HepG2 (cell line): ENCODE data around the gene SLC4A7. TPM values are rescaled to one million over a fixed set of nuclear protein-coding genes. Genes with fewer than 3 reads are reported as not detected.

ENCODE experiments used
- ATAC-seq: fragments of 200-7000 bp; cut with Tn5 transposase; 3 replicates; pipeline ENCODE4 v1.9.1; 2020; ENCODE audit warnings: mild to moderate bottlenecking, moderate library complexity
- BruUV-seq: library from RNA; stranded (reverse); fragments of 400-500 nt; replicated peaks from 2 replicates; lab custom pipeline; 2021; lab: Mats Ljungman, UMichigan
- CTCF ChIA-PET: fragments of 300-600 bp; formaldehyde crosslinking; extraction: SDS; loops from one replicate; lab custom pipeline; 2021; ENCODE audit warnings: low total read pairs, inconsistent platforms, low intra/inter-chr PET ratio; lab: Yijun Ruan, JAX
- POLR2A ChIA-PET: fragments of 350-600 bp; sonication (Branson Sonifier 250); formaldehyde crosslinking; loops from one replicate; lab custom pipeline; 2020; ENCODE audit warnings: antibody characterized with exemption, inconsistent platforms; lab: Yijun Ruan, JAX
- DNase-seq: peaks from one replicate; pipeline ENCODE4 v3.0.0-alpha.2; 2015; ENCODE audit warnings: low spot score
- FAIRE-seq: peaks from 3 replicates; lab custom pipeline; 2011; peaks lifted over from hg19 to GRCh38; lab: Jason Lieb, UNC
- H2AFZ ChIP-seq: one replicate; pipeline ENCODE4 v1.6.1; 2011; ENCODE audit warnings: low read length, inconsistent platforms
- H3K27ac ChIP-seq: fragments of 300-600 bp; 3 replicates; pipeline ENCODE4 v1.8.0; 2011; ENCODE audit warnings: mixed run types, mild to moderate bottlenecking, mixed read lengths, low read length, inconsistent platforms; ENCODE audit not compliant: insufficient read depth; ENCODE audit errors: extremely low read length
- H3K27me3 ChIP-seq, 2 experiments: fragments of 200-600 bp in 1 of 2; 2 replicates in 1 of 2; 3 replicates in 1 of 2; pipeline versions ENCODE4 v1.6.0 to v1.8.0; 2011; ENCODE audit warnings: low read length in 2 of 2, mild to moderate bottlenecking in 2 of 2, moderate library complexity in 2 of 2, inconsistent platforms in 1 of 2; ENCODE audit not compliant: insufficient read depth in 2 of 2, control insufficient read depth in 1 of 2
- H3K36me3 ChIP-seq, 2 experiments: fragments of 200-600 bp in 1 of 2; replicated peaks in 1 of 2; 2 replicates in 1 of 2; 3 replicates in 1 of 2; pipeline versions ENCODE4 v1.5.1 to v1.8.0; 2011; ENCODE audit warnings: low read length in 2 of 2, inconsistent platforms in 1 of 2; ENCODE audit not compliant: insufficient read depth in 2 of 2, control insufficient read depth in 1 of 2
- H3K4me1 ChIP-seq: 2 replicates; pipeline ENCODE4 v1.5.1; 2012; ENCODE audit warnings: low read length, inconsistent platforms; ENCODE audit not compliant: insufficient read depth
- H3K4me2 ChIP-seq: 2 replicates; pipeline ENCODE4 v1.6.0; 2011; ENCODE audit warnings: low read depth, low read length, inconsistent platforms
- H3K4me3 ChIP-seq, 3 experiments: fragments of 200-600 bp in 1 of 3; sonication (generic), shearing (Covaris generic) in 1 of 3; replicated peaks in 1 of 3; 2 replicates each; pipeline ENCODE4 v1.5.1; 2011 to 2016; ENCODE audit warnings: low read length in 3 of 3, inconsistent platforms in 2 of 3, low read depth in 2 of 3, mild to moderate bottlenecking in 2 of 3, control low read depth in 1 of 3, mixed read lengths in 1 of 3; ENCODE audit not compliant: insufficient read depth in 1 of 3
- H3K79me2 ChIP-seq: one replicate; pipeline ENCODE4 v1.6.1; 2011; ENCODE audit warnings: low read length, inconsistent platforms; ENCODE audit not compliant: insufficient read depth
- H3K9ac ChIP-seq: 2 replicates; pipeline ENCODE4 v1.6.0; 2011; ENCODE audit warnings: mild to moderate bottlenecking, low read depth, low read length, inconsistent platforms; ENCODE audit not compliant: insufficient read depth
- H3K9me3 ChIP-seq: 2 replicates; pipeline ENCODE4 v1.5.1; 2012; ENCODE audit warnings: mild to moderate bottlenecking, low read length
- H4K20me1 ChIP-seq: 2 replicates; pipeline ENCODE4 v1.6.0; 2011; ENCODE audit warnings: inconsistent platforms, mild to moderate bottlenecking, low read length, moderate library complexity; ENCODE audit not compliant: insufficient read depth
- ATF5 ChIP-seq: sonication (generic); formaldehyde crosslinking; IDR thresholded peaks from 2 replicates; pipeline ENCODE4 v1.4.0; 2020; ENCODE audit warnings: mild to moderate bottlenecking, low read depth, missing genetic modification reagents
- DMAP1 ChIP-seq: IDR thresholded peaks from 2 replicates; pipeline ENCODE4 v1.6.1; 2016
- GFI1 ChIP-seq: sonication (generic); formaldehyde crosslinking; IDR thresholded peaks from 2 replicates; pipeline ENCODE4 v1.5.0; 2020; ENCODE audit warnings: missing genetic modification reagents, mild to moderate bottlenecking, borderline replicate concordance
- HNF4A ChIP-seq: sonication (generic); formaldehyde crosslinking; IDR thresholded peaks from 2 replicates; pipeline ENCODE4 v1.4.0; 2020; ENCODE audit warnings: missing genetic modification reagents
- HOXA5 ChIP-seq: sonication (generic); formaldehyde crosslinking; IDR thresholded peaks from 2 replicates; pipeline ENCODE4 v1.4.0; 2020; ENCODE audit warnings: missing genetic modification reagents
- KLF6 ChIP-seq: IDR thresholded peaks from 2 replicates; pipeline ENCODE4 v1.8.0; 2016; ENCODE audit warnings: missing biosample characterization, missing genetic modification reagents
- RBFOX2 ChIP-seq: fragments of 200-400 bp; formaldehyde crosslinking; IDR thresholded peaks from 2 replicates; pipeline ENCODE4 v1.6.1; 2017; ENCODE audit warnings: low read depth, mild to moderate bottlenecking, low read length
- TCF12 ChIP-seq, 2 experiments: fragments of 450-650 bp in 1 of 2; sonication (generic) in 1 of 2; formaldehyde crosslinking in 1 of 2; IDR thresholded peaks; 2 replicates each; pipeline versions ENCODE4 v1.6.1 to v1.8.0; 2017 to 2022; ENCODE audit warnings: antibody characterized with exemption in 1 of 2, mild to moderate bottlenecking in 1 of 2, missing genetic modification reagents in 1 of 2, moderate library complexity in 1 of 2
- THAP7 ChIP-seq: sonication (generic); formaldehyde crosslinking; IDR thresholded peaks from 2 replicates; pipeline ENCODE4 v1.8.1; 2023; ENCODE audit warnings: mild to moderate bottlenecking, missing genetic modification reagents
- ZHX1 ChIP-seq: sonication (generic); formaldehyde crosslinking; IDR thresholded peaks from 2 replicates; pipeline ENCODE4 v1.8.1; 2022; ENCODE audit warnings: low read depth, mild to moderate bottlenecking, missing genetic modification reagents
- ZIK1 ChIP-seq: sonication (generic); formaldehyde crosslinking; IDR thresholded peaks from 2 replicates; pipeline ENCODE4 v1.5.0; 2020; ENCODE audit warnings: mild to moderate bottlenecking, low read depth, missing genetic modification reagents, borderline replicate concordance
- ZNF468 ChIP-seq: sonication (generic); formaldehyde crosslinking; IDR thresholded peaks from 2 replicates; pipeline ENCODE4 v1.8.0; 2022; ENCODE audit warnings: mild to moderate bottlenecking, moderate library complexity, missing genetic modification reagents
- ZNF777 ChIP-seq: sonication (generic); formaldehyde crosslinking; IDR thresholded peaks from 2 replicates; pipeline ENCODE4 v1.4.0; 2020; ENCODE audit warnings: missing genetic modification reagents
- ZNF780A ChIP-seq: sonication (generic); formaldehyde crosslinking; IDR thresholded peaks from 2 replicates; pipeline ENCODE4 v1.8.0; 2022; ENCODE audit warnings: mild to moderate bottlenecking, missing genetic modification reagents, moderate library complexity
- ZNF839 ChIP-seq: sonication (generic); formaldehyde crosslinking; IDR thresholded peaks from 2 replicates; pipeline ENCODE4 v1.4.0; 2020; ENCODE audit warnings: missing genetic modification reagents, mild to moderate bottlenecking, borderline replicate concordance
- WGBS: methylation state at CpG from one replicate; pipeline ENCODE4 v1.1.6; 2017; ENCODE audit warnings: low lambda C conversion rate; 5-methylcytosine and 5-hydroxymethylcytosine counted together
- in situ Hi-C: cut with HindIII; loops from 2 replicates; pipeline ENCODE4 v1.10.0; 2017; ENCODE audit warnings: low pct_unique_long_range_greater_than_20kb; ENCODE audit not compliant: extremely low pct_ligation_motif_present
- intact Hi-C: fragments of 100-400 bp; cut with micrococcal nuclease; formaldehyde crosslinking; loops from one replicate; pipeline ENCODE4 v1.10.0; 2022; ENCODE audit not compliant: unreplicated experiment
- polyA plus RNA-seq, 8 experiments: library from polyadenylated mRNA; depleted of rRNA in 3 of 8; stranded (reverse) in 7 of 8; unstranded in 1 of 8; fragments of >200 nt; fragmentation: Illumina TruSeq in 4 of 8; extraction: Trizol in 4 of 8; gene quantifications; 2 replicates each; pipeline versions ENCODE4 v1.2.1 to v1.2.3, GENCODE V29; 2011 to 2016; ENCODE audit warnings: low read depth in 4 of 8, missing spikeins in 1 of 8, mixed read lengths in 1 of 8; ENCODE audit not compliant: insufficient read depth in 1 of 8
- total RNA-seq, 5 experiments: library from RNA; depleted of rRNA; stranded (reverse); fragments of >200 nt; fragmentation: Illumina TruSeq; extraction: Trizol; gene quantifications; 2 replicates each; pipeline ENCODE4 v1.2.3, GENCODE V29; 2016; ENCODE audit warnings: low read depth in 1 of 5
- TF ChIP-seq, protein P1 (sequence below): sonication (generic); formaldehyde crosslinking; IDR thresholded peaks from 2 replicates; pipeline ENCODE4 v1.4.0; 2020; ENCODE audit warnings: missing genetic modification reagents
- TF ChIP-seq, protein P2 (sequence below): IDR thresholded peaks from 2 replicates; pipeline ENCODE4 v1.6.1; 2018; ENCODE audit warnings: missing genetic modification reagents

The SLC4A7 gene
- total and polyA plus RNA-seq, 2 of the 13 experiments (the other 11 are each of a cell fraction or from before 2014, with no cell fraction given) = 16.4 to 43.8 TPM

DNA sequence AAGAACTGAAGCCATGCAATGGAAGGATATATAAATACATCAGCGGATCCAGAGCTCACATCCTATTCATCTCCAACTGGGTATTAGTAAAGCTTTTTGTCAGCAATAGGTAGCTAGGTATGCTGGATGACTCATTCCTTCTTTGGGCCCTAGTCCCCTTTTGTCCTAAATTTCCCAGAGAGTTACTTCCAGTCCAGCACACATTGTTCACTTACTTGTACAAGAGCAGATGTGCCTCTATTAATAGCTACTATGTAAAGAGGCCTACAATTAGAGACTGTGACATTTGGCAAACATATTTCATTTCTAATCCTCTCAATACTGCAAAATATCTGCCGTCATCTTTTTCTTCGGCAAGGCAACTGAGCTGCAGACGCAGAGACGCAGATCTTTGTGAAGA is 1.7 kb upstream of the SLC4A7 start:
- Histone ChIP-seq H3K79me2 (peaks cover 27% of the 10 kb centered on the region), H3K4me2 (no peak overlapping the region), H3K9ac (no peak overlapping the region), H3K4me1 (peaks cover 26% of the 10 kb centered on the region), H2AFZ (no peak overlapping the region), H3K4me3 (no peak overlapping the region), H3K27ac (no peak overlapping the region), H3K27me3 (no peaks in the 10 kb centered on the region; a peak in 1 of 5 replicates), H3K36me3 (no peaks in the 10 kb centered on the region), H4K20me1 (peaks cover 4% of the 10 kb centered on the region; the same call in 1 of the 2 replicates), H3K9me3 (no peaks in the 10 kb centered on the region)
- in situ Hi-C loops = no loop called here
- POLR2A ChIA-PET = no interaction called here
- DNase-seq (no peak), ATAC-seq (no peak), FAIRE-seq (no peak)
- intact Hi-C loops = no loop called here
- 83% methylated on average over 5 of the region's 5 CpGs for WGBS
- no TSS peak for BruUV-seq
- CTCF ChIA-PET = no interaction called here
- no peak for TF ChIP-seq ZHX1
- TF ChIP-seq ZNF839 (CRISPR knock-in tag) = no peak
- no peak for TF ChIP-seq ZNF468 (CRISPR knock-in tag)
- no peak for TF ChIP-seq DMAP1 (CRISPR knock-in tag)
- TF ChIP-seq RBFOX2 = no peak
- TF ChIP-seq TCF12 (IDR thresholded peaks at IDR 0.05) = no peak
- TF ChIP-seq TCF12 (CRISPR knock-in tag; IDR thresholded peaks at IDR 0.05) = no peak
- TF ChIP-seq, protein P1, sequence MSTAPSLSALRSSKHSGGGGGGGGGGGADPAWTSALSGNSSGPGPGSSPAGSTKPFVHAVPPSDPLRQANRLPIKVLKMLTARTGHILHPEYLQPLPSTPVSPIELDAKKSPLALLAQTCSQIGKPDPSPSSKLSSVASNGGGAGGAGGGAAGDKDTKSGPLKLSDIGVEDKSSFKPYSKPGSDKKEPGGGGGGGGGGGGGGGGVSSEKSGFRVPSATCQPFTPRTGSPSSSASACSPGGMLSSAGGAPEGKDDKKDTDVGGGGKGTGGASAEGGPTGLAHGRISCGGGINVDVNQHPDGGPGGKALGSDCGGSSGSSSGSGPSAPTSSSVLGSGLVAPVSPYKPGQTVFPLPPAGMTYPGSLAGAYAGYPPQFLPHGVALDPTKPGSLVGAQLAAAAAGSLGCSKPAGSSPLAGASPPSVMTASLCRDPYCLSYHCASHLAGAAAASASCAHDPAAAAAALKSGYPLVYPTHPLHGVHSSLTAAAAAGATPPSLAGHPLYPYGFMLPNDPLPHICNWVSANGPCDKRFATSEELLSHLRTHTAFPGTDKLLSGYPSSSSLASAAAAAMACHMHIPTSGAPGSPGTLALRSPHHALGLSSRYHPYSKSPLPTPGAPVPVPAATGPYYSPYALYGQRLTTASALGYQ (CRISPR knock-in tag) = no peak
- no peak for TF ChIP-seq ATF5 (CRISPR knock-in tag)
- no peak for TF ChIP-seq THAP7 (CRISPR knock-in tag)
- no peak for TF ChIP-seq HOXA5 (CRISPR knock-in tag)
- no peak for TF ChIP-seq ZNF780A (CRISPR knock-in tag)
- no peak for TF ChIP-seq ZIK1 (CRISPR knock-in tag)
- TF ChIP-seq KLF6 (CRISPR knock-in tag) = no peak
- TF ChIP-seq HNF4A = no peak
- TF ChIP-seq ZNF777 = no peak
- TF ChIP-seq GFI1 (CRISPR knock-in tag) = no peak
- TF ChIP-seq, protein P2, sequence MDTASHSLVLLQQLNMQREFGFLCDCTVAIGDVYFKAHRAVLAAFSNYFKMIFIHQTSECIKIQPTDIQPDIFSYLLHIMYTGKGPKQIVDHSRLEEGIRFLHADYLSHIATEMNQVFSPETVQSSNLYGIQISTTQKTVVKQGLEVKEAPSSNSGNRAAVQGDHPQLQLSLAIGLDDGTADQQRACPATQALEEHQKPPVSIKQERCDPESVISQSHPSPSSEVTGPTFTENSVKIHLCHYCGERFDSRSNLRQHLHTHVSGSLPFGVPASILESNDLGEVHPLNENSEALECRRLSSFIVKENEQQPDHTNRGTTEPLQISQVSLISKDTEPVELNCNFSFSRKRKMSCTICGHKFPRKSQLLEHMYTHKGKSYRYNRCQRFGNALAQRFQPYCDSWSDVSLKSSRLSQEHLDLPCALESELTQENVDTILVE (CRISPR knock-in tag) = no peak
